ENCODE data around the gene TLE1.

TLE1 gene

DNA sequence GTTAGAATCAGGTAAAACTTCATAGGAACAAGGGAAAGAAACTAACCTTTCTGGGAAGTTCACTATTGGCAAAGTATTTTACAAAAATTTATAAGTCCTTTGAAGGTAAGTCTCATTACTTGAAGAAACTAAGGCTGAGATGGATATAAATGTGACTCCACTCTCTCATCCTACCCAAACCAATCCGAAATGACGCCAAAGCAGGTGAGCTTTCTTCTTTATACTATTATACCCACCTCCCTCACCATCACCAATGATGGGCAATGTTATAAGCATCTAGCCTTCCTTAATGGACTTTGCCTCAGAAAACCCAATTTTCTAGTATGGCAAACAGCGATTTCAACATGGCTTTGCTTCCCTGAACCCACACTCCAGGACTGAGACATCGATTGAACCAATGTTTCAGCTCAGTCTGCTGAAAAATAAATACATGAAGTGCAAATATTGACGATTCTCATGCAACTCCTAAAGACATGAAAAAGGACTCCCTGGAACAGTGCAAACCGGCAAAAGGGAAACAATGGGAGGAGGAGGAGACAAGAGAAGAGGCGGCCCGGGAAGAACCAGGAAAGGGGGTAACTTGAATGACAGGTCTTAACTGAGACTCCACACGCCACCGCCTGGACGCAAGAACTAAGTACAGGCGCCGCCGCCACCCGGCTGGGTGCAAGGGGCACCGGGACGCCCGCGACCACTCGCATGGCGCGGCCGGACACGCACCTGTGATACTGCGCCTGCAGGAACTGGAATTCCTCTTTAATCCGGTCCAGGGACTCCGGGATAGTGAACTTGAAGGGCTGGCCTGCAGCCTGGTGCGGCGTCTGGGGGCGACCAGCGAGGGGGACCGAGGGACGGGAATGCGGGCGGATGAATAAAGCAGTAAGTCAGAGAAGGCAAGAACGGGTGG is 2.5 kb downstream of the TLE1 start:
- DNase-seq (ENCODE audit: low read depth): peak; percentile 87

DNA sequence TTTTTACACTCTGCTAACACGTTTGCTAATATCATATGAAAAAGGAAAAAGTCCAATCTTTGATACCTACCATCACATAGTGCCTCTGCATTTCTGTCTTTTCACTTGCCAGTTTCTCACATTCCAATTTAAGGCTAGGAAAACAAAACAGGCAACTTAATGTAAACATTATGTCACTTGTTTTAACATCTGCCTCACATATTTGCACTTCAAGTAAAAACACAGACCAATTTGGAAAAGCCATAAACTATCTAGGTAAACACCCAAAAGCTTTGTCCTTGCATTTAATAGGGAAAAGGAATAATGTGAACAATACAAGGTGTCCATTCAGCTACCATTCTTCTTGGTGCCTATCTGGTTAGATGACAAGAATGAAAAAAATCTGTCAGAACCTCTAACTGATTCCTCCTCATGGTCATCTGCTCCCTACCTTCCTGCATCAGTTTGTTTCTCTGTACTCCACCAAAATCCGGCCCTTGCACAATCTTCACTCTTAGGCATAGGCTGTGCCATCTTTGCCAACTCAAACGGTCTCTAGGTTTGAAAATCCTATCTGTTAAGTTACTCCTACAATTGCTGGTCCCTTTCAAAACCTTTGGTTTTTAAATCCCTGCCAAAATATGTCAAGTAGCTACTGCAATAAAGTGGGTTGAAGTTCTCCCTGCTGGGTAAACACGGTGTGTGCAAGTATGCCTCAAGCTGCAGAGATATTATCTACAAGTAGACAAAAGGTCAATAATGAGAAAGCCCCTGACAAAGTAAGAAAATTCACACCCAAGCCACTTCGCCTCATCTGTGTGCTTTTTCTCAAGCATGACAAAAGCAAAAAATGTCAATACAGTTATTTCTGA is 3.4 kb downstream of the TLE1 start:
- peak; percentile 87 for DNase-seq (ENCODE audit: low read depth)

DNA sequence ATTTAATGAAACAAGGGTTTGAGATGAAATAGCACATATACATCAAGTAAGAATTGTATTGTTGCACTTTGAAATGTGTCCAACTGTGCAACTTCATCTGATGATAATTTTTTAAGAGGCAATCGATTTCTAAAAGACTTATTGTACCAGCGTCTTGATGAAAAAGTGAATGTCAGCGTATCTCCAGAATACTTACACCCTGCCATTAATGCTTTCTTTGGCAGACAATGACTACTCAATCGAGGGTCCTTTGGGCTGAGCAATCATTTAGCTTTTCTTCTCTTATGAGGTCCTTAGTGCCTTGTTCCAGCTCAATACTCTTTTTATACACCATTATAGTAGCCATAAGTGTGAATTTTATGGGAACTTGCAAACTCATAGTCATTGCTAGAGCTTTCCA is 4.7 kb downstream of the TLE1 start:
- no peak for DNase-seq (ENCODE audit: low read depth)

DNA sequence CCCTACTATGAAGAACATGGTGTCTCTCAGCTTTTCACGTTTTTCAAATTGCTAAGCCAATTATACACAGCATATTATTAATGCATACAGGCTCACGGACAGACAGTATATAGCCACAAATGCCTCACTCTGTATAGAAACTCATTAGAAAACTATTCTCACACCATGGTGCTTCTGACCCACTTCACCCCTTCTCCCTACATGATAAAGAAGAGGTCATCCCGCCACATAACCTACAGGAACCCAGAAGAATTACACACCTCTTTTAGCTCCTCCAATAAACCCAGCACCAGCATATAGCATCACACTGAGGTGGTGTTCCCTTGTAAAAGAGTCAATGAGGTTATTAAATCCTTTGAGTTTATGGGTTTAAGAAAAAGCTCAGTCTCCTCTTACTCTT is 5.6 kb downstream of the TLE1 start:
- DNase-seq (ENCODE audit: low read depth): no peak

DNA sequence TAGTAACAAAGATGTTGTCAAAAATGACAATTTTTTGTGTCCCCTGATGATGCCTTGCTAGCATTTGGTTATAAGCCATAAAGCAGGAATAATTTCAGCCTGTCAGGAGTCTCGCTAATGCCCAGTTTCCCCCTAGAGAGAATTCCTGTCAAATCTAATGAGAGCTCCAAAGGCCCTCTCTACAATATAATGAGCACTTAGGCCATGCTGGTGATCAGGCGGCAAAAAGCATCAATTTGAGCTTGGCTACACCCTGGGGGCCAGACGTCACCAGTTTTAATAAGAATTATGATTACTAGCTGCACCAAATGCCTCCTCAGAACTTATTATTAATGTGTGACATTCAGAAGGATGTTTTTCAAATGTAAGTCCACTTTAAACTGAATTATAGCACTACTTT is 6.1 kb downstream of the TLE1 start:
- no peak for DNase-seq (ENCODE audit: low read depth)

DNA sequence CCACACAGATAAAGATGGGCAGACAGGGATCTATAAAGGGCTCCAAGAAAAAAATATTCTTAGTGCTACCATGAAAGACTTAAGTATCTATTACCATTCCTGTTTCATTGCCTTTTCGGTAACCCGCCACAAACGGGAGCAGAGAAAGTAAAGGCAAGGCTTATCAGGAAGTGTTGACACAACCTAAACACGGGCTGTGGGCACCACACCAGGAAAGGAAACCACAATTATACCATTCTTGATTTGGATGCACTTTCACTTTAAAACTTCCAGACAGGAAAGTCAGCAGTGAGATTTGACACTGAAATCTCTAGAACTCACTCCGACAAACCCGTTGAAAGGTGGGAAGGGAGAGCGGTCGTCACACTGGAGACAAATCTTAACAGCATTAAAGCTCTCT is 6.5 kb downstream of the TLE1 start:
- DNase-seq (ENCODE audit: low read depth): peak; percentile 13

DNA sequence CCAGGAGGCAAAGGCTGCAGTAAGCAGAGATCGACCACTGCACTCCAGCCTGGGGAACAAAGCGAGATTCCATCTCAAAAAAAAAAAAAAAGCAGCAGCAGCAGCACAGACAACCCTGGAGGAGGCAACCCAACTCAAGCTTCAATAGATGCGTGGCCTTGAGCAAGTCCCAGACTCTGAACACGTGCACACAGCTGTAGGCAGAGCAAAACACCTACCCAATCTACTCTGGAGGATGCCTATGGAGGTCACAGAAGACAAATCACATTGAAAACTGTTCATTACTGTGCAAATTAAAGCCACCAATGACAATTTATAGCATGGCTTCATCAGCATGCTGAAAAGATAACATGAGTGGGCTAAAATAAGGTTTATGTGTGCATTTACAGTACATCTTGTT is 7.2 kb downstream of the TLE1 start:
- DNase-seq (ENCODE audit: low read depth): no peak

DNA sequence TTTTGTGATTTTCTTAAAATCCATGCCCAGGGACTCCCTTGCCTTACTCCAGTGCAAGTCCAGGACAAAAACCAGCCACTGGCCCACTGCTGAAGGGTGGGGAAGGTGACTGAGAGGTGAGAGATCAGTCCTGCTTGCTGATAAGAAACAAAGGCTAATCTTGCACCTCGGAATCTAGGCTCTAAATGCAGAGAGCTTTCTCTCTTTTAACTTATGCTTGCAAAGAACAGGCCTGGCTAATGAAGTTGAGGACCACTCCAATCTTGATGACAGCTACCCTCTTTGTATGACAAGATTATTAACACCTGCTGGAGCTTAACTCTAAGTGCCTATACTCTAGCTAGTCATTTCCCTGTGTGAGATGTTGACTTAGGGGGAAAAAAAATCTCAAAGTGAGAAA is 8.8 kb downstream of the TLE1 start:
- no peak for DNase-seq (ENCODE audit: low read depth)

DNA sequence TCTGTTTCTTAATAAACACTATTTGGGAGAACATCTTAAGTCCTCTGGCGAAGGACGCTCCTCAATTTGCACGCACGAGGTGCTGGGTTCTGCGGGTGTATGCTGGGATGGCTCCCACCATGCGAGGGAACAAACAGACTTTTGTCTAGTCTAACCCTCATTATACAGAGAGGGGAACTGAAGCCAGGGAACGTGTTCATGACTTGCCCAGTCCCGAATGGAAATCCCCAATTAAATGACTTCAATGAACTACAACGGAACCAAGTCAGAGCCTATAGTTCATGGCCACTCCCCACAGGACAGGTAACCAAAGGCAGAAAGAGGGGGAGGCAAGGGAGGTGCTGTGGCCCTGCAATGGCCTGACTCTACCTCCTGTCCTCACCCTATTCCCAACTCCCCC is 9.3 kb downstream of the TLE1 start:
- no peak for DNase-seq (ENCODE audit: low read depth)

DNA sequence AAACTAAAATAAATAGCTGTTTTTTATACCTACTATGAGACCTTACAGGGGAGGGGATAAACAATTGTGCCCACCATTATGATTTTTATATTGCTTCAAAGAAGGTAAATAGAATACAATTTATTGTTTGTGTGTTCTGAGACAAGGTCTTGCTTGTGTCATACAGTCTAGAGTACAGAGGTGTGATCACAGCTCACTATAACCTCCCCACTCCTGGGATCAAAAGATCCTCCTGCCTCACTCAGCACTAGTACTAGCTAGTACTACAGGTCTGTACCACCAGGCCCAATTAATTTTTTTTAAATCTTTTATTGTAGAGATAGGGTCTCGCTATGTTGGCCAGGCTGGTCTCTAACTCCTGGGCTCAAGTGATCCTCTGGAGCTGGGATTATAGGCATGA is 11.3 kb downstream of the TLE1 start:
- DNase-seq (ENCODE audit: low read depth): no peak

DNA sequence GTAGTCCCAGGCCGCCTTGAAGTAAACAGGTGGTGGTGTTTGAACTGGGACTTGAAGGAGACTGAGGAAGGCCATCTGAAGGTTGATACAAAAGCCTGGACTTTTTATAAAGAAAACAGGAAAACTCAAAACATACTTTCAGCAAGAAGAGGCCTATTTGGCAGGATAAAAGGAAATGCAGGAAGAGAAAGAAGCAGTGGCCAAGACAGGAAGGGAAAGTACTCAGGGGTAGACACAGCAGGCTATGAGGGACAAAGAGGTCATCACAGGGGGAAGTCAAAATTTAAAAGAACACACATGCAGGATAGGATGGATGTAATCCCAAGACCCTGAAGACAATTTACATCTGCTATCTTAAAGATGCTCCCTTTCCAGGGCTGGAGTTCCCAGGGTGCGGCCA is 13.0 kb downstream of the TLE1 start:
- no peak for DNase-seq (ENCODE audit: low read depth)

DNA sequence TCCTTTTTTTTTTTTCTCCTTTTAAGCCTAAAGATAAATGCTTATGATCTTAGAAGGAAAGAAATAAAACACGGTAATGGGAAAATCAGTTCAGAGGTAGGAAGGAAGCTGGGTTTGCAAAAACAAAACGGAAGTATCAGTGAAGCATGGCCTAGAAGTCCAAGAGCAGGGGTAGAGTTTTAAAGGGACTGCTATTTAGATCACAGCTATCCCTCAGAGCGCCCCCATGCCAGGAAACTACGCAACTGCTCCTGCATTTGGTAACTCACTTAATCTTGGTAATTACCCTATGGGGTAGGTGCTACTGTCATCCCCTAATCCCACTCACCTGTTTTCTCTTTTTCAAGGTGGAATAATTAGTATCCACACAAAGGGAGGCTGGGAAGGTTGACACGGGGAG is 16.0 kb downstream of the TLE1 start:
- no peak for DNase-seq (ENCODE audit: low read depth)

DNA sequence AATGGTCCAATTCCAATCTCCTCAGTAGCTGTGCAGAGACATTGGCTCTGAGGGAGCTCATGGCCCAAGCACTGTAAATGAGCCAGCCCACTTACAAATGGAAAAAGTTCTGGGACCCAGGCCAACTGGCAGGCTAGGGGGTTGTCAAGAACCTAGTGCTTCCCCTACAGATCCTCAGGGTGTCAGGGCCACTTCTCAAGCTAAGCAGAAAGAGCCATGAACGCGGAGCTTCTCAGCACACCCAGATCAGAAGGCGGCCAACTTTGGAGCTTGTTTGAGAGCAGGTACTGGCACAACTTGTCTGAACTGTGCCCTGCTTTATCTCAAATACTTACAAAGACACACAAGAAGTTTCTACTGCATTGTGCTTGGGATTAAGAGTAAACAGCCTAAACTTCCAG is 17.5 kb downstream of the TLE1 start:
- peak; percentile 94 for DNase-seq (ENCODE audit: low read depth)

DNA sequence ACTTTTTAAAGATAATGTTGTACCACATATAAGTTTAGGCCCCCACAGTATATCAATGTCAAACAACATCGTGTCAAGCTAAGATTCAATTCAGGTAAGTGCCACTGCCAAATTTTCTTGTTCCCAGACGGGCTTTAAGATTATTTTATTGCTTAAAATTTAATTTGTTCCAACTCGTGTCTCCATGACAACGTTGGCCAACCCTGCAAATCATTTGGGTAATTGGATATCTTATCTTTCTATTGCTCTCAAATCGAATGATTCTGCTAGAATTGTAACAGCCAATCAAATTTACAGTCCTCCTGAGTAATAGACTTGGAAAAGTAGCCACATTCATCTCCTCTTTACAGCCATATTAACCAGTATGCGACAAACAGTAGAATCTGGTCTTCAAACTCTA is 19.5 kb downstream of the TLE1 start:
- DNase-seq (ENCODE audit: low read depth): no peak

DNA sequence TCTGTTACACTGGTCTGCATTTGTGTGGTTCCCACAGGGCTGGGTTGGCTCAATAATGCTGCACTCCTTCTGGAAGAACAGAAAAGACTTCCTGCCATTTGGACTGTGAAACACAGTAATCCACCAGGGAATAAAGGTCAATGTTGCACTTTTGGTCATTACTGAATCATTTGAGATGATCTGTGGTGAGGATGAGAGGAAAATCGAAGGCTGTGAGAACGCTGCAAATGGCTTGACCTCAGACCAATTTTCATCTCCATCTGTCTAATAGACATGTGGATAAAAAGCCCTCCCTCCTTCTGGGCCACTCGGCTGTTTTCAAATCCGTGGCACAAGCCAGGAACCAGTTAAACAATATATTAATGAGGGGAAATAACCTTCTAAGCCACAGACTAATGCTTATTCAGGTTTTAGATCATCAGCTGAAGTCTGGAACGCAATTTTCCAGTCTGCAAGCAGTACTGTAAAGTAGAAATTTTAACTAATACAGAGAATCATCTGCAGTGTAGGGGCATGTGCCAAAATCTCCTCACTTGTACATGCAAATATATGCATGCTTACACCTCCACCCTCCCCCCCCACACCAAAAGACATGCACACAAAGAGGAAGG is 20.2 kb downstream of the TLE1 start:
- peak; percentile 36 for DNase-seq (ENCODE audit: low read depth)

DNA sequence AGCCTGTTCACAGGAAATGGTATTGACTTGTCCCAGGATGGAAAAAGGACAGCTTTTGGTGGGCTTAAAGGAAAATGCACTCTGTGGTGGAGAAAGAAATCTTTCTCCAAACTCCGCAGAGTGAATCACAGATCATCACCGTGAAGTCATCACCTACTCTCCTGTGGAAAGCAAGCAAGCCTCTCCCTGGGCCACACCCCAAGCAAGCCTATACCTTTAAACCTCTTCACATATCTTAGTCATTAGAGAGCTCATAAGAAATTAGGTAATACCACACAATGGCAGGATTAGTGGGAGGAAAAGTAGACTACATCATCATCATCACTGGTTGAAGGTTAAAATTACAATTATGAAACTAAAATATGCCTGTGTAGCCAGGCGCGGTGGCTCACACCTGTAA is 23.2 kb downstream of the TLE1 start:
- no peak for DNase-seq (ENCODE audit: low read depth)

DNA sequence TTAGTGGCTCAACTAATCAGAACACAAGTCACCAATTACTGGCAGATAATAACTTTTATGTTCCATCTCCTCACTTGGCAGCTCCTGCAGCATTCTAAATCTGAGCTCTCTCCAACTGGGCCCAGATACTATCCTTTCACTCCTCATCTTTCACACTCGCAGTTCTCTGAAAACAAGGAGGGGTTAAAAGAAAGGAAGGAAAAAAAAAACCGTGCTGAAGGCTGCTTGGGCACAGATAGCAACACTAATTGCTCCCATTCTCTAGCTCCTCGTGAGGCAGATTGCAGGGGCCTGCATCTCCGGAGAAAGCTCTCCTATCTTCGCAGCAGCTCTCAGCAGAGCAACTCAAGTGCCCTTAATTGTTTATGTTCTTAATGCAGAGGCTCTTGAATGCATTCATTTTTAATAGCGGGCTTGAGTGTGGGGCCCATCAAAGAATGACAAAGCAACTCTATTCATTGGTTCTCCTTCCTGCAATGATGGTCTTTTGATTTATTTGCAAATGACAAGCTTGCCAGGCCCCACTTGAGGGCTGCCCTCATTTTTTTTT is 23.9 kb downstream of the TLE1 start:
- no peak for DNase-seq (ENCODE audit: low read depth)

DNA sequence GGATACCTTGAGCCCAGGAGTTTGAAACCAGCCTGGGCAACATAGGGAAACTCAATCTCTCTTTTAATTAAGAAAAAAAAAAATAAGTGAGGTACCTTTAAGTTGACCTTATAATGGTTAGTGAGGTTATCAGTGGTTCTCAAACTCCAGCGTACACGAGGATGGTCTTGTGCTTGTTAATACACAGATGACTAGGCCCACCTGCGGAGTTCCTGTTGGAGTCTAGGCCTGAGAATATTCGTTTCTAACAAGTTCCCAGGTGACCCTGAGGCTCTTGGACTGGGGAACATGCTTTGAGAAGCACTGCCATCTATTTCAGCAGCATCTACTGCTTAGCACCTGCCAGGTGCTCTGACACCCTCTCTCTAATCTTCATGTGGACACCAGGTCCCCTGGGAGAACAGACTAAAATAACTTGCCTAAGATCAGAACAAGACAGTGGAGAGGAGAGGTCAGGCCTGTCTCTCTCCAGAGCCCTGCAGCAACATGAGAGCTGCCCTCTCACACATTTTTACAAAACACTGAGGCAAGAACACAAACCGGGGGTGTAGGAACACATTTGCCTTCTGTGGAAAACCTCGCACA is 24.6 kb downstream of the TLE1 start:
- DNase-seq (ENCODE audit: low read depth): peak; percentile 16

DNA sequence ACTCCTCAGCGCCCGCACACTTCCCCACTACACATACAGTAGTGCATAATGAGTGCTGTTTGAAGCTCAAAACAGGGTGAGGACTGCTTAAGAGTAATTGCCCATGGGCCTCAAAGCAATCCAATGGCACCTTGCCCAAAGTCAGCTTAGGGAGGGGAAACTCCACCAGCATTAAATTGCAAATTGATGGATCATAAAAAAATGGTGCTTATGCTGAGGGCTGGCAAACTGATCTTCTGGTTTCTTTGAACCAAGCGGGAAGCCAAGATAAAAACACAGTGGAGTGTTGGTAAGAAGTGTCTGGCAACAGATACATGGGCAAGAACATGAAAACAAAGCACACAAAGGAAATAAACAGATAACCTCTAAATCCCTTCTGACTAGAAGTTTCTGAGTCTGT is 28.0 kb downstream of the TLE1 start:
- DNase-seq (ENCODE audit: low read depth): no peak

DNA sequence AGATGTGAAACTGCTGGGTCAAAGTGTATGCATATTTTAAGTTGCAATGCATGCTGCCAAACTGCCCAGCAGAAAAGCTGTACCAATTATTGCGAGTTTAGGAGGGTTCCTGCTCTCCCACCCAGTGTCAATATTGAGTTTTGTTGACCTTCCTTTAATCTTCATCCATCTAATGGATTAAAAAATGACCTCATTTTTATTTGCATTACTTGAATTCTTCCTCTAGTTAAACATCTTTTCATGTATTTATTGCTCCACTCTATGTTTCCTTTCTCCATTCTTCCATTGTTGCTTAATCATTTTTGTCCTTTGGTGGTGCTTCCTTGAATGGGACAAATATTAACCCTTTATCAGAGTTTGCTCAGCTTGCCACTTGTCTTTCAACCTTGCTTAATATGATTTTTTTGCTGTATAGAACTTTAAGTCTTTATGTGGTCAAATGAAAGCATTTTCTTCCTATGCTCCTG is 32.4 kb downstream of the TLE1 start:
- no peak for DNase-seq (ENCODE audit: low read depth)

DNA sequence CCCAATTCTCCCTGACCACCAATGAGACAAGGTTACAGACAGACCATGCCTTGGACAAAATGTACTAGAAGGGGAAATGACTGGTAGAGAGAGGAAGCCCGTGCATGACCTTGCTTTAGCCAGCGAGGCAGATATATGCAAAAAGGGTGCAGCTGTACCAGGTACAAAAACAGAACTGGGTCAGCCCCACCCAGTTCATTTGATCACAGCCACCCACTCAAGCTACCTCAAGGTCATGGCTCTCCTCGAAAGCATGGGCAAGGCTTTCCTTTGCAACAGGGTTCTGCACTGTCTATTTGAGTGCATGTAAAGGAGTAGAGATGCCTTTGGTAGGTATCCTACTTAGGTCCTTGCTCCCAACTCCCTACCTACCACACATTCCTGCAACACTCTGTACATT is 33.3 kb downstream of the TLE1 start:
- DNase-seq (ENCODE audit: low read depth): no peak

DNA sequence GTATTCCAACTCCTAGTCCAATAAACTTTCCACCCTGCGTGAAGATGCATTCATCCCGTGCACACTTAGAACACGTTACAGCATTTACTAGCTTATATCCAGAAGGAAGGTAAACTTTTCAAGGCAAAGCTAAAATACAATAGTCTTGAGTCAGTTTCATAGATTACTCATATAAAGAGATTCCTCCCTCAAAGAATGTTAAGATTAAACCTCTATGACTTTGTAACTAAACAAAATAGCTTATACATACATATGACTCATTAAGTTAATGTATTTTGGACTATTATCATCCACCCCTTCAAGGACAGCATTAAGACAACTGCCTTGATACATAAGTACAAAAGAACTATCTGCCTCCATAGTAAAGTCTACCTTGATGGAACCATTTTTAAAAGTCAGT is 36.1 kb downstream of the TLE1 start:
- no peak for DNase-seq (ENCODE audit: low read depth)

Measured in fibroblast of gingiva (primary cell).